GM19468 (cell line): Measurements from ENCODE around the gene PLA2G6.

Experiments
- ATAC-seq: cut with Tn5 transposase; IDR thresholded peaks from one replicate; pipeline ENCODE4 v1.9.1; 2021; ENCODE audit warnings: mild to moderate bottlenecking, moderate library complexity, moderate number of reproducible peaks; ENCODE audit not compliant: unreplicated experiment; ENCODE audit errors: extremely low read depth

The PLA2G6 gene, protein sequence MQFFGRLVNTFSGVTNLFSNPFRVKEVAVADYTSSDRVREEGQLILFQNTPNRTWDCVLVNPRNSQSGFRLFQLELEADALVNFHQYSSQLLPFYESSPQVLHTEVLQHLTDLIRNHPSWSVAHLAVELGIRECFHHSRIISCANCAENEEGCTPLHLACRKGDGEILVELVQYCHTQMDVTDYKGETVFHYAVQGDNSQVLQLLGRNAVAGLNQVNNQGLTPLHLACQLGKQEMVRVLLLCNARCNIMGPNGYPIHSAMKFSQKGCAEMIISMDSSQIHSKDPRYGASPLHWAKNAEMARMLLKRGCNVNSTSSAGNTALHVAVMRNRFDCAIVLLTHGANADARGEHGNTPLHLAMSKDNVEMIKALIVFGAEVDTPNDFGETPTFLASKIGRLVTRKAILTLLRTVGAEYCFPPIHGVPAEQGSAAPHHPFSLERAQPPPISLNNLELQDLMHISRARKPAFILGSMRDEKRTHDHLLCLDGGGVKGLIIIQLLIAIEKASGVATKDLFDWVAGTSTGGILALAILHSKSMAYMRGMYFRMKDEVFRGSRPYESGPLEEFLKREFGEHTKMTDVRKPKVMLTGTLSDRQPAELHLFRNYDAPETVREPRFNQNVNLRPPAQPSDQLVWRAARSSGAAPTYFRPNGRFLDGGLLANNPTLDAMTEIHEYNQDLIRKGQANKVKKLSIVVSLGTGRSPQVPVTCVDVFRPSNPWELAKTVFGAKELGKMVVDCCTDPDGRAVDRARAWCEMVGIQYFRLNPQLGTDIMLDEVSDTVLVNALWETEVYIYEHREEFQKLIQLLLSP

DNA sequence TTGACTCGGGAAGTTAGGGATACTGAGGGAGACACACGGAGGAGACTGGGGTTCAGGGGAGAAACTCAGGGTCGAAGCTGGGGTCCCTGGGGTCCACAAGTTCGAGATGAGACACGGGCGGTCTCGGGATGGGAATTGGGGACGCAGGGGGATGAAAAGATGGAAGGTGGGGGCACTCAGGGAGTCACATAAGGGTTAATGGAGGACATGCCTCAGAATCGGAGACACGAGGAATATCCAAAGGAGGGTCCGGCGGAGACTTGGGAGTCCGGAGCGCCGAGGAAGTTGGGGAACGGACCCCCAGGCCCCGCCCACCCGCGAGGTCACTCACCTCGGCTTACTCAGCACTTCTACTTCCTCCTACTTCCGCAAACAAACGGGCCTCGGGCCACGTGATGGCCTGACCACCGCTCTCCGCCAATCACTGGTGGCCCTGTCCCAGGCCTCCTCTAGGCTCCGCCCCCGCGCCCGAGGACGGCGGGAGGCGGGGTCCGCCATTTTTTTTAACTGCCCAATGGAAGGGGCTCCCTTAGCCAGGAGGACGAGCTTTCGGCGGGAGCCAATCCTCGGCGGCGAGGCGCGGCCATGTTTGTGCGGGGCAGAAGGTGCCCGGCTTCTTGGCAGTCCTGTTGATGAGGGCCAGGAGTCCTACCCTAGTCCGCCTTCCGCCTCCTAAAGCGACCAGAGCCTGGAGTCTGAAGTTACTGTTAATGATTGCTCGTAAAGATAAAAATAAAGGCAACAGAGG lies at the start of gene PLA2G6:
Gene PLA2G6, minus strand, starts transcription at position 378 of the 748 bp plus-strand sequence. CDS start 12,404 bp downstream, outside the sequence.
- peak; percentile 89 for ATAC-seq

DNA sequence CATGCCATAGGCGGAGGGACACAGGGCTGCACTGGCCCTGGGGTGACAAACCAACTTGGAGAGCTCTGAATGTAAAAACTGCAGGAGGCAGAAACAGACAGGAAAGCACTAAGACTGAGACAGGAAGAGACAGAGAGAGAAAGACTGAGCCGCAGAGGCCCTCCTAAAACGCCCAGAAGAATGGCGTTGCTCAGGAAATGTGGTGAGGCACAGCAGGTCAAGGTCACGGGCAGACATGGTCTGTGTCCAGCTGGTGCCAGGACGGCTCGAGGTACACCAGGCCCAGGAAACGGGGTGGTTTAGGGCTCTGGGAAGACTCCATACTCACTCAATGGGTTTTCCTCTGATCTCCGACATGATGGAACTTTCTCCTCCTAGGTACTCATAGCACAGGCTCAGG lies 49.3 kb upstream of the PLA2G6 start:
- no peak for ATAC-seq

DNA sequence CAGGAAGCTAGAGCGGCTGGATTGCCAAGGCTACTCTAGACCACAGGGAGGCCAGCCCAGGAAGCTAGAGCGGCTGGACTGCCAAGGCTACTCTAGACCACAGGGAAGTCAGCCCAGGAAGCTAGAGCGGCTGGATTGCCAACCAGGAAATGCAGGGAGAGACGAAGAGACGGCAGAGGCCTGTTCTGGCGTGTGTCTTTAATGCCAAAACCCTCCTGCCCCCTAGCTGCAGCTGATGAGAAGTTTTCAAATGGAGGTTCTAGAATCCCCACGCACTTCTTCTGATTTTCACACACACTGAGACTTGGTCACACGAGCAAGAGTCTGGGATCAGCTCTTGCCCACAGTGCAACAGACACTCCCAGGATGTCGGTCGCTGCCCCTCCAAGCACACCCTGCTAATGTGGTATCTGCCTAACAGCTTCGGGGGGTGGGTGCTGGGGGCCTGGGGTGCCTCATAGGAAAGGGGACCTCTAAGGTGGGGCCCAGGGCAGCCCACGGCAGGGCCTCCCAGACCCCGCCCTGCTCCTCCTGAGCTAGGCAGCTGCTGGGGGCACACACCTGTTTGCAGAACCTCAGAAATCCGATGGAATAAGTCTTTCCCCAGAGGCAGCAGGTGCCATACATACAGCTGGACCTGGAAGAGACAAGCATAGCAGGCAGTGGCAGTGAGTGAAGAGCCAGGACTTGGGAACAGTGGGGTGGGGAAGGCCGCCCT lies 48.6 kb upstream of the PLA2G6 start:
- ATAC-seq = no peak

DNA sequence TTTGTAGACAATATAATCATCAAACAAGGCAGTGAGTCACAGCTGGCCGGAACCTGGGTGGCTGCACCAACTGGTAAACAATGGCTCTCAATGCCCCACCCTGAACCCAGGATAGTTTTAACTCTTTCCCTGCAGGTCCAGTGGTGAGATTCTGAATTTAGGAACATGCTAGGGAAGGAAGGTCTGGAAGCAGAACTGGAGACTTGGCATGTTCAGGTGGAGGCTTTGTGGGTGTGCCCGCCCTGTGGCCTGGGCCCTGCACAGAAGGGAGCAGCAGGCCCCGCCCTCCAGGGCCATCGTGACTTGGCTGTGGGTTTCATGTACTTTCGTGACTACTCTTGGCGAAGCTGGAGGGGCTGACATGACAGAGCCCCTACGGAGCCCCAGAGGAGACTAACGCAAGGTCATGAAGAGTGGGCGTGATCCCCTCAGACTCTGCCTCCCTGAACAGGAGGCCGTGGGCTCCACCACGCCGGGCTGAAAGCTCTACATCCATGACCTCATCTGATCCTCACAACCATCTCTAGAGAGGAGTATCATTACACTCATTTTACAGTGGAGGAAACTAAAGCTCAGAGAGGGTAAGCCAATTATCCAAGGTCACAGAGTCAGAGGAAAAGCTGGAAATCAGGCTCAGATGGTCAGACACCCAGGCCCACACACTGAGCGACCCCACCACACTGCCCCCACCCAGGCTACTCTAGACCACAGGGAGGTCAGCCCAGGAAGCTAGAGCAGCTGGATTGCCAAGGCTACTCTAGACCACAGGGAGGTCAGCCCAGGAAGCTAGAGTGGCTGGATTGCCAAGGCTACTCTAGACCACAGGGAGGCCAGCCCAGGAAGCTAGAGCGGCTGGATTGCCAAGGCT lies 47.5 kb upstream of the PLA2G6 start:
- ATAC-seq = no peak

DNA sequence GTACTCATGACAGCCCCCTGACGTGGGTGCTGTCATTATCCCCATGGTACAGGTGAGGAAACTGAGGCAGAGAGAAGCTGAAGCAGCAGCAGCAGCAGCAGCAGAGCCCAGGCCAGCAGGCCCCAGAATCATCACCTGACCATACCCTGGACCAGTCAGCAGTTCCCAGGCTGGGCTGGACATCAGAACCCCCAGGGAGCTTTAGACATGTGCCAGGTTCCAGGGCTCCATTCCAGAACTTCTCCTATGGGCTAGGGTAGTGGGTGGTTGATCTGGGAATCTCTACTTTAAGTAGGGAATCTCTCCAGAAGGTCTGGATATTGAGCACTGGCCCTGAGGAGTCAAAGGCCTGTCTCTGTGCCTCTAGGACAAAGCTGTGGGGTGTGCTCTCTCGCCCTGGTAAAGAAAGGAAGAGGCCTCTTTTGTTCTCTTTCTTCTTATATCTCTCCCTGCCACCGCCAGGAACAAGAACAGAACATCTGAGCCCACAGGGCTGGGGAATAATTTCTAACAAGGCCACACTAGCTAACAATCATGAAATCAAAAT lies 46.8 kb upstream of the PLA2G6 start:
- no peak for ATAC-seq

DNA sequence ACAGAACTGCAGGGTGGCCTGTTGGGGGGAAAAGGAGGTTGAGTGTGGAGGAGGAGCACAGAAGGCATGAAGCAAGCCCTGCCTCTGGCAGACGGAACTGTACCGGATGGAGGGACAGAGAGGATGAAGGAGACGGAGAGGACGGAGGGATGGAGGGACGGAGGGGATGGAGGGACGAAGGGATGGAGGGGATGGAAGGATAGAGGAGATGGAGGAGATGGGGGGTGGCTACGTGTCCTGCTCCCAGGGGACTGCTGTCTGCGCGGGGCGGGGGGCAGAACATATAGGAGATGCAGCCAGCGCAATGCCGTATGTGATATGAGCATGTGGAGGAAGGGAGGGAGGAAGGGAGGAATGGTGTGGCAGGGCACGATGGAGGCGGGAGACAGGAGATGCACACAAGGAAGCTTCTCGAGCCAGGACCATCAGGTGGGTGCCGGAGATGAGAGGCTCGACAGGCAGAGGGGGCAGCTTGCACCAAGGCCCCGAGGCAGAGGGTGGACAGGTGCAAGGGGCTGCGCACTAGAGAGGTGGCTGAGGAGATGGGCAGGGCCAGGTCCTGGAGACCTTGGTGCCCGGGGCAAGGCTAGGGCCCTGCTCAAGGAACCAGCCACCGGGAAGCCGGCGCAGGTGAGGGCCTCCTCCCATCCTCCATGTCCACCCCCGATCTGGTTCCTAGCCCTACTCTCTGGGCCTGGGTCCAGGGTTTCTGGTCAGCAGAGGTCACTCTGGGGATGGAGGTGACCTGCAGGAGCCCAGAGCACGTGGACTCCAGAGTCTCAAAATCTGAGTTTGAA lies 45.4 kb upstream of the PLA2G6 start:
- ATAC-seq = no peak

DNA sequence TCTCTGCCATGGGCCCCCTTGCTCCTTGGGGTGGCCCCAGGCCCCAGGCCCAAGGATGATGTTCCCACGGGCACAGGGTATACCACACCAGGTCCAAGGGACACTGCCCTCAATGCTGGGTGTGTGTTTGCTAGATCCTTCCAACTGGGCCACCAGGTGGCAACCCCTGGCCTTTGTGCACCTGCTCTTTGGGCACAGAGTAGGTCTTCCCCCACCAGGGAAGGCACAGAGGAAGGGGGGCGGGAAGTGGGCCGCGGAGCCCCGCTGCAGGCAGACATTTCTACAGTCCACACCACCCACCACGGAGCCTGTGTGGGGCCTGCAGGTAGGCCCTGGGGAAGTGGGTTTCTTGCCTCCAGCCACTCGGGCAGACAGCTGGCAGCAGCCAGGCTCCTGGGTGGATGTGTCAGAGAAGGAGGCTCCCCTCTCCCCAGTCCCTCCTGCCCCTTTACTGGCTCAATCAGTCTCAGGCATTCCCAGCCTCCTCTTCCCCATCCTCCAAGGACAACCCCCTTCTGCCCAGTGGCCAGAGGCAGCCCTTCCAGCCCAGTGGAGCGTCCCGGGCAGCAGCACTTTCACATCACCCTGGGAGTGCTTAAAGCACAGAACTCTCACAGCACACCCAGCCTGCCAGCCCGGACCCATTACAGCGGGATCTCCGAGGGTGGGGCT lies 41.8 kb upstream of the PLA2G6 start:
- ATAC-seq = no peak

DNA sequence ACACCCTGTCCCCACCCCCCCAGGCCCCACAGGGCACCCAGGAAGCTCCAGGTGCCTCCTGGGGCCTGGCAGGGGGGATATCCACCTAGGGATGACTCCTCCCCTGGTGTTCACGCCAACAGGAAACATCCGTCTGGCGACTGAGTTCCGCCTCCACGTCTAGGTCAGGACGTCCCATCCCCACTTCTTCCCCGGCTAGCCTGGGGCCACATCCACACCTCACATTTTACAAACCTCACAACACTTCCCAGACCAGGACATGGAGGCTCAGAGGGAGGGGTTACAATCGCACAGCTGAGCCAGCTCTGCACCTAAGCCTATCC lies 41.1 kb upstream of the PLA2G6 start:
- no peak for ATAC-seq

DNA sequence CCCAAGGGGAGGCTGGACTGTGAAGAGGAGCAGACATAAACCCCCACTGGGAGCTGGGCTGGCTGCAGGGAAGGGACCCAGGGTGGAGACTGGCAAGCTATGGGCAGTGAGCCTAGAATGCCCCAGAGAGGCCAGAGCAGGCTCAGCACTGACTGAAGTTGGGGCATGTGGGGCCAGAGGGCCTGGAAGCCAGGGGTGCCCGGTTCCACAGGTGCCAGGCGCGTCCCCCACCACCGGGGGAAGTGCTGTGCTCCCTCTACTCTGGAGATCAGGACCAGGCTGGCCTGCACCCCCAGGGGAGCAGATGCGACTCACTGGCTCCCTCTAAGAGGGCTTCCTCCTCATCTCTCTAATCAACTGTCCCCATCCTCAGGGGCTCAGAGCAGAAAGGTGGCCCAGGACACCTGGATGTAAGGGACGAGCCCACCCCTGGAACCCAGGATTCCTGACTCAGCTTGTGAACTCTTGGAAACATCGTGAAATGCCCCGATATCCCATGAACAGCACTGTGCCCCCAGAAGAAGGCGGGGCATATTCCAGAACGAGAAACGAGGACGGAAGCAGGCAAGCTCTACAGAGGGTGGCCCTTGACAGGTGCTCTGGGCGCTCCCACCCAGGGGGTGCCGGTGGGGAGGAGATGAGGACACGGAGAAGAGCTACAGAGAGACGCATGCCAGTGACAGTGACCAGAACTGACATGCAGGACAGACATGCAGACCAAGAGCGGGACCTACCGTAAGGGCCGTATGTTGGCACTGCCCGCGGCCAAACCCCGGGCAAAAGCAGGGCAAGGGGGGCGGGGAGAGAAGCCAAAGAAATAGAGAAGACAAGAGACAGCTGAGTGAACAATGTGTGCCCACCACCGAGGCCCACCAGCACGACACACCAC lies 40.5 kb upstream of the PLA2G6 start:
- no peak for ATAC-seq

DNA sequence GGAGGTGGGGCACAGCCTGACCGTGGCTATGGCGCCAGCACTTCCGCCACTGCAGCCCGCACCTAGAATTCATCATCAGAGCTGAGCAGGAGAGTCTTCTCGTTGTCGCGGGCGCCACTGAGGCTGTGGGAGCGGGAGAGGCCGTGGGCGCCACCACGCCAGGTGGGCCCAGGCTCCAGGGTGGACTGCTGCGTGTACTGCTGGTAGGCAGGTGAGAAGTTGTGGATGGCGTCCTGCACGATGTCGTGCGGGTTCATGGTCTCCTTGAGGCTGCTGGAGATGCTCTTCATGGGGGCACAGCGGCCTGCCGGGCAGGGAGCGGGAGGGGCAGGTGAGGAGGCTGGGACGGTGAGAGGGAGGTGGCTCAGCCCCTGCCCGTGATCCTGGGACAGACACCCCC lies 39.8 kb upstream of the PLA2G6 start:
- ATAC-seq = no peak

DNA sequence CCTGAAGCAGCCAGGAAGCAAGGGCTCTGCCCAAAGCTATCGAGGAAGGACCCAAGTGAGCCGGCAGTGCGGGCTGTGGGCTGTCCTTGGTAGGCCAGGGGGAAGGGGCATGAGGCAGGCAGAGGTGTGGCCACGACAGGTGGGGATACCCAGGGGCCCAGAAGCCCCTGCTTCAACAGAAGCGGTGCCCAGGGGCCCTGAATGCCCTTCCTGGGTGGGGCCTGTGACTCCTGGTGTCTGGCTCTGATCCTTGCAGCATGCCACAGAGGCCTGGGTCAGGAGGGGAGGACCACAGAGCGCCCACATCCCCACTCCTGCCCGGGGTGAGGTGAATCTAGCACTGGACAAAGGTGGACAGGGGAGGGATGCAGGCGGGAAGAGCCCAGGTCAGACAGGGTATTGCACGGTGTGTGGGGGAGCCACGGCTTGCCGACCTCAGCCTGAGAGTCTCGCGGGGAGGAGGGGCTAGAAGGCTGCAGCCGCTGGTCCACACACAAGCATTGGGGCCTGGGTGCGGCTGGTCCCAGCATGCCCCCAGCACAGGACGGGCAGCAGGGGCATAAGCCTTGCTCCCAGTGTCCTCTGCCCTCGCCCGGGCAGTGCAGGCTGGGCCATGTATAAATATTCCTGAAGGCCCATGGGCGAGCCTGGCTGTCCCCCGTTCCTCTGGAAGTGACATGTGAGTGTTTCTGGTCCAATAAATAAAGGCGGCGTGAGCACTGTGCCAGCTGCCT lies 39.2 kb upstream of the PLA2G6 start:
- no peak for ATAC-seq

DNA sequence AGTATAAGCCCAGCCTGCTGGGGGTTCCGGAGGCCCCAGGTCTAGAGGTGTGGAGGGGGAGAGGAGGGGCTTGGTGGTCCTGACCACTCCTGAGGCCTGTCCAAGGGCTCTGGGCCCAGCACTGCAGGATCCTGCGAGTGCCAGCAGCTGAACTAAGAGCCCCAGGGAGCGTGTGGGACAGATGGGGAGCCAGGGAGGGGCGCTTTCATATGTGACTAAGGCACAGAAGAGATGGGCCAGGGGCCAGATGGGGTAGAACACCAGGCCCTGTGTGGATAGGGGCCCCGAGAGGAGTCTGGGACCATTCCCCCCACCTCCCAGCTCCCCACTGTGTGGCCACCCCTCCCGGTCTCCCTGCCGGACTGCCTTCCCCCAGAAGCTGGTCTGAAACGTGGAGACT lies 38.5 kb upstream of the PLA2G6 start:
- ATAC-seq = no peak

DNA sequence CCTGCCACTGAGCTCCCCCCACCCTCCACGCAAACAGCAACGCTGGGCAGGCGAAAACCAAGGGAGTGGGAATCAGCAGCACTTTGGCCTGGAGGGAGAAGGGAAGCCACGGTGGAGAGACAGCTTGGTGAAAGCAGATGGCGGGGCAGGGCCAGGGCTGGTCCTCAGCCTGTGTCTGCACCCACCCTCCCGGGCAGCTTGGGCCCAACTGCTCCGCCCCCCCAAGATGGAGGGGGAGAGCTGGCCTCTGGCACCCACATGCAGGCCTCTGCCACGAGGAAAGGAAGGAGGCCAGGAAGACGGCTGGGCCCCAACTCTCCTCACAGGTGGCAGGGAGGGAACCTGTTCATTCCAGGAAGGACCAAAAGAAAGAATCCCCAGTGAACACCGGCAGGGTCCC lies 38.0 kb upstream of the PLA2G6 start:
- ATAC-seq = no peak

DNA sequence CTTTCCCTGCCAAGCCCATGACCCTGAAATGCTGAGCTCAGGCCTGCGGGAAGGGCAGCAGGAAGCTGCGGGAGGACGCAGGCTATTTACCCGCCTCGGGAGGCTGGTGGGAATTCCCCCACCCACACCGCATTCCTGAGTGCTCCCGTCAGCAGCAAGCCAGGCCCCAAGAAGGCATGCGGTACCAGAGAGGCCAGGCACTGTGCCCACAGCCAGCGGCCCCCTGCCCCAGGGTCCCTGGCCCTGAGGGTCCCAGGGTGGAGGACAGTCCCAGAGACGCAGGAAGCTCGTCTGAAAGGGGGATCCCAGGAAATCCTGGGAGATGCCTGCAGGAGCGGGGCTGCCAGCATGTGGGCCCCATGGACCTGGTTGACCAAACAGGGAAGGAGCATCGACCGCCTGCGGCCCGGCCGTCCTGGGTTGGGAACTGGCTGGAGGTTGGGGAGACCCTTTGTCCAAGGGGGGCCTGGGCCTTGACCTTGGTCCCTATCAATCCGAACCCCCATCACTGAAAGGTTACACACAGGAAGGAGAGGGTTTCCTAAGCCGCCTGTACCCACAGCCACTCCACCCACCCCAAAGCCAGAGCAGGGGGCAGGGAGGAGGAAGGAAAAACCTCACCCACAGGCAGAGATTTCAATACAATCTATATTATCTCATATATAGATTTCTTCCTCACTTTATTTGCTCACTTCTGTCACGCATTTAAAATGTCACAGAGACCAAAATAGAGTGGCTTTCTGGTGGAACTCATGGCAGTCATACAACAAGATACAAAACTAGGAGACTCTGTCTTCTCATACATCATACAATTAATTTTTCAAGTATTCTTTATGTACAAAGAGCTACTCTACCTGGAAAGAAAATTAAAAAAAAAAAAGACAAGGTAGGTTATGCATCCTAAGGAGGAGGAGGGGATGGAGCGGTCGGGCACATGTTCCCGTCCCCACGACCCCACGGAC lies 37.3 kb upstream of the PLA2G6 start:
- ATAC-seq = no peak
